Kidney epithelial cell (primary cell): ENCODE results near the gene KIF18B. TPM values are rescaled to one million over a fixed set of nuclear protein-coding genes. Genes with fewer than 3 reads are reported as not detected.
"Not testable (repeated sequence)": the region's sequence is repeated elsewhere in the genome, so short reads cannot be mapped to it uniquely, and the experiment has no call there.

Experiments used
- DNase-seq: peaks from one replicate; pipeline ENCODE4 v3.0.0-alpha.2; 2010; ENCODE audit warnings: low read depth
- H3K27me3 ChIP-seq: 2 replicates; pipeline ENCODE4 v1.6.0; 2011; ENCODE audit warnings: low read length; ENCODE audit not compliant: control insufficient read depth, insufficient read depth
- H3K36me3 ChIP-seq: 2 replicates; pipeline ENCODE4 v1.5.1; 2011; ENCODE audit warnings: low read length; ENCODE audit not compliant: control insufficient read depth, insufficient read depth
- H3K4me3 ChIP-seq: 2 replicates; pipeline ENCODE4 v1.5.1; 2011; ENCODE audit warnings: low read depth, mild to moderate bottlenecking, control low read depth, low read length
- CTCF ChIP-seq: IDR thresholded peaks from 2 replicates; pipeline ENCODE4 v1.5.1; 2011; ENCODE audit warnings: mild to moderate bottlenecking, moderate library complexity, low read length, control low read depth, inconsistent platforms; ENCODE audit not compliant: insufficient read depth, poor library complexity, severe bottlenecking
- total RNA-seq: library from RNA; depleted of rRNA; stranded (reverse); fragments of >200 nt; gene quantifications from 2 replicates; pipeline ENCODE4 v1.2.3, GENCODE V29; 2015

KIF18B gene
- total RNA-seq, 1 donor from 2014 or later: 1.4 TPM

GRCh38 chr17:44948315-44948795 is 782 bp upstream of the KIF18B start:
- Histone ChIP-seq H3K27me3 (no peaks in the 10 kb centered on the region), H3K4me3 (peak overlapping the region; percentile 72), H3K36me3 (no peaks in the 10 kb centered on the region)
- TF ChIP-seq CTCF: no peak
- no peak for DNase-seq

GRCh38 chr17:44945652-44946051 is 1.9 kb downstream of the KIF18B start:
- H3K27me3 ChIP-seq, H3K4me3 ChIP-seq, H3K36me3 ChIP-seq, DNase-seq: not testable (repeated sequence)

- no peak for TF ChIP-seq CTCF
- no peaks in the 10 kb centered on the region for H3K27me3 ChIP-seq
- no peaks in the 10 kb centered on the region for H3K36me3 ChIP-seq
- DNase-seq: no peak
- H3K4me3 ChIP-seq: no peak overlapping the region
These were observed 5.1 kb downstream of the KIF18B start for GRCh38 chr17:44942456-44942855.

- DNase-seq: no peak
- no peak for TF ChIP-seq CTCF
- H3K4me3 ChIP-seq: no peak overlapping the region
- no peaks in the 10 kb centered on the region for H3K36me3 ChIP-seq
- H3K27me3 ChIP-seq: no peaks in the 10 kb centered on the region
These were observed 5.8 kb downstream of the KIF18B start for GRCh38 chr17:44941712-44942331.

GRCh38 chr17:44940768-44941167 is 6.8 kb downstream of the KIF18B start:
- no peak overlapping the region for H3K4me3 ChIP-seq
- H3K36me3 ChIP-seq: no peaks in the 10 kb centered on the region
- no peak for TF ChIP-seq CTCF
- DNase-seq: no peak
- no peaks in the 10 kb centered on the region for H3K27me3 ChIP-seq

- Histone ChIP-seq H3K27me3 (no peaks in the 10 kb centered on the region), H3K4me3 (no peak overlapping the region), H3K36me3 (no peaks in the 10 kb centered on the region)
- TF ChIP-seq CTCF: no peak
- no peak for DNase-seq
These were observed 7.3 kb downstream of the KIF18B start for GRCh38 chr17:44940317-44940716.
